ENCODE data around the gene SPRR2G.
"Not testable (repeated sequence)": the region's sequence is repeated elsewhere in the genome, so short reads cannot be mapped to it uniquely, and the experiment has no call there.

SPRR2G gene

DNA sequence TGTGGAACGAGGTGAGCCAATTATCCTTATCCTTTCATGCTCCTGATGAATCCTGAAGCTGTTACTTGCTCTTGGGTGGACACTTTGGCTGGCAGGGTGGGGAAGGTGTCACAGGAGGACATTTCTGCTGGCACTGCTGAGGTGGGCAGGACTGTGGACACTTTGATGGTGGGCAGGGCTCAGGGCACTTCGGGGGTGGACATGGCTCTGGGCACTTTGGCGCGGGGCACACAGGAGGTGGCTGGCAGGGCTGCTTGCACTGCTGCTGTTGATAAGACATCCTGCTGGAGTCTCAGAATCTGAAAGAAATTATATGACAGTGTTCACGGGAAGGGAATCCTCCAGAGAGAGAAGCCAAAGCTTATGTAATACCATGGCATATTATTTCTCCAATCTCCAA, 38.2 kb downstream of the SPRR2G start:
- DNase-seq, result not testable (repeated sequence)

DNA sequence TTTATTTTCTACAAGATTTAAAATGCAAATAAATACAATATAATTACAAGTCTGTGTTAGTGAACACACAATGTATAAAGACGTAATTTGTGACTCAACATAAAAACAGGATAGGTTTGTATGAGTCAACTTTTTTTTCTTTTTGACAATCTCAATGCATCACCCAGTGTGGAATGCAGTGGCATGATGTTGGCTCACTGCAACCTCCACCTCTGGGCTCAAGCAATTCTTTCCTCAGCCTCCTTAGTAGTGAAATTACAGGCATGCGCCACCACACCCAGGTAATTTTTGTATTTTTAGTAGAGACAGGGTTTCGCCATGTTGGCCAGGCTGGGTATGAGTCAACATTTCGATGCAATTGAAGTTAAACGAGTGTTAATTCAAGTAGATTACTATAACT, 50.4 kb downstream of the SPRR2G start:
- no peak for DNase-seq
